Activated naive CD8-positive, alpha-beta T cell (primary cell): ENCODE results near the gene SLC27A4.

ENCODE experiments used
- H3K27ac Mint-ChIP-seq: one replicate; pipeline ENCODE4 v1.8.0; 2021; ENCODE audit warnings: mixed read lengths
- H3K27me3 Mint-ChIP-seq: one replicate; pipeline ENCODE4 v1.8.0; 2021; ENCODE audit warnings: mixed read lengths
- H3K36me3 Mint-ChIP-seq: one replicate; pipeline ENCODE4 v1.8.0; 2021; ENCODE audit warnings: mixed read lengths
- H3K4me1 Mint-ChIP-seq: one replicate; pipeline ENCODE4 v1.8.0; 2021; ENCODE audit warnings: low read depth, mixed read lengths
- H3K4me3 Mint-ChIP-seq: one replicate; pipeline ENCODE4 v1.8.0; 2021; ENCODE audit warnings: mild to moderate bottlenecking, mixed read lengths
- H3K9me3 Mint-ChIP-seq: one replicate; pipeline ENCODE4 v1.8.0; 2021; ENCODE audit warnings: low read depth, mixed read lengths

SLC27A4 gene

GRCh38 chr9:128388150-128388549 lies 47.8 kb downstream of the SLC27A4 start:
- H3K27me3 Mint-ChIP-seq = no peaks in the 10 kb centered on the region
- H3K27ac Mint-ChIP-seq = no peak overlapping the region
- no peaks in the 10 kb centered on the region for H3K36me3 Mint-ChIP-seq
- no peaks in the 10 kb centered on the region for H3K4me1 Mint-ChIP-seq
- no peaks in the 10 kb centered on the region for H3K9me3 Mint-ChIP-seq
- H3K4me3 Mint-ChIP-seq = no peak overlapping the region

DNA sequence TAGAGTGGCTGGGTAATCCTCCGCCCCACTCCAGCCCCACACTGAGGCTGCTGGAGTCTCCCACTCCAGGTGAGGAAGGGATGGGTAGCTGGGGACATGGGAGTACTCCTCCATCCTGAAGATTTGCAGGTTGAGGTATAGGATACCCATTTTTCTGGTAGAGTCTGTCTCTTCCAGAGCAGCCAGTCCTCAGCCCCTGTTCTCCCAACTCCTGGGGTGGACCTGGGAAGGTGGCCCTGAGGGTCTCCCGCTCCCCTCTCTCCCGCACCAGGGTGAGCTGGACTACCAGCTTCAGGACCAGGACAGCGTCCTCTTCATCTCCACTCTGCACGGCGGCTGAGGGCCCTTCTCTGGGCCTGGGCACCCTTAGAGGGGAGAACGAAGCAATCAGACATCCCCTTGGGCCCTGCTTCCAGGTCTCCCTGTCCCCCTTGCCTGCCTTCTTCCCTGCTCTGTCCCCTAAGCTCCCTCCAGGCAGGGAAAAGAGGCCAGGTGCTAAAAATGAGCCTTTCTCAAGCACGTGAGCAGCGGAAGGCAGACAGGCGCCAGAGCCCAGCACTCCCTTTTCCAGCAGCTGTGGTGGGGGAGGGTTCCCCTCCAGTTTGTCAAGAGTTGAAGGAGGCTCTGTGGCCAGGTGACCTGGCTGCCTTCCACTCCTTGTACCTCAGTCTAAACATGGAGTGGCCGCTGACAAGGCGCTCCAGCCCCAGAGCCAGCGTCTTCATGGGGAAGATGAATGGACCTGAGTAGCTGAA lies 49.2 kb downstream of the SLC27A4 start:
- no peak overlapping the region for H3K4me3 Mint-ChIP-seq
- H3K9me3 Mint-ChIP-seq = no peaks in the 10 kb centered on the region
- H3K27me3 Mint-ChIP-seq = no peaks in the 10 kb centered on the region
- no peaks in the 10 kb centered on the region for H3K4me1 Mint-ChIP-seq
- H3K27ac Mint-ChIP-seq = no peak overlapping the region
- H3K36me3 Mint-ChIP-seq = peaks cover 2% of the 10 kb centered on the region

DNA sequence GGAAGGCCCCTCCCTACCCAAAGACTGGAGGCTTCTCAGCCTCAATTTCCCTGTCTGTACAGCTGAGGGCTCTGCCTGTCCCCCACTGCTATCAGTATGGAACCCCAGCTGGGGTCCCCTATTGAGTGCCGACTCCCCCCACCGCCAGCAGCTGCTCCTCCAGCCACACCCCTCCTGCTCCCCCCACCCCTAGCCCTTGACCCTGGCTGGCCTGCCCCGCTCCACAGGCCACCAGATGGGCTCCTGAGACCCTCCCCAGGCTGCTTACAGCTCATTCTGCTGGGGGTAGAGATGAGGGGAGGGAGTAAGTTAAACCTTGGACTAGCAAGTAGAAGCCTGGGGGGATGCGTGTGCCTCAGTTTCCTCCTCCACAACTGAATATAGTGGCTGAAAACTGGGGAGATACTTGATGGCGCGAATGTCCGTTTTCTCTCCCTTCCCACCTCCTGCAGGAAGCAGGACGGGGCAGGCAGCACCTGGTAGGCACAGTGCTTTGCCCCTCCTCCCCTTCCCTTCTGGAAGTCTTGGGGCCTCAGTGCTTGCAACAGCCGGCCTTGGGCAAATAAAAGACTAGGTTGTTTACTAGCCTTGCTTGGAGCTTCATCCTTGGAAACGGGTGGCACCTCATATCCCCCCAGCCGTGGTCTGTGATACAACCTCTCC lies 50.0 kb downstream of the SLC27A4 start:
- Mint-ChIP-seq H3K27me3 (no peaks in the 10 kb centered on the region), H3K9me3 (no peaks in the 10 kb centered on the region), H3K4me1 (no peaks in the 10 kb centered on the region), H3K27ac (no peak overlapping the region), H3K36me3 (peaks cover 2% of the 10 kb centered on the region), H3K4me3 (no peak overlapping the region)

GRCh38 chr9:128390813-128391711 lies 50.7 kb downstream of the SLC27A4 start:
- Mint-ChIP-seq H3K4me3 (no peak overlapping the region), H3K4me1 (no peaks in the 10 kb centered on the region), H3K27me3 (no peaks in the 10 kb centered on the region), H3K9me3 (no peaks in the 10 kb centered on the region), H3K27ac (no peak overlapping the region), H3K36me3 (peaks cover 2% of the 10 kb centered on the region)

DNA sequence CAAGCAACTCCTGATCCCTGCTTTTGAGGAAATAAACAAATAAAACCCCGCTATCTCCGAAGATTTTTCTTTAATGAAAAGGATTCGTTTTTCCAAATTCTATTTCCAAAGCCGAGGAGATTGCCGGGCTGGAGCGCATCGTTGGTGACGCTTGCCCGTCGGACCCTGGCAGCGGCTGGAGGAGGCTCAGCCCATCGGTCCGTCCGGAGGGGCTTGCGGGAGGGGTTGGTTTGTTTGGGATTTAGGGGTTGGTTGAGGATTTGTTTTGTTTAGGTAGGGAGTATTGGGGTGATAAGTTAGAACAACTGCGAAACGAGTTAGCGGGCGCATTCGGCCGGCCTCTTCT lies 51.6 kb downstream of the SLC27A4 start:
- Mint-ChIP-seq H3K36me3 (peaks cover 2% of the 10 kb centered on the region), H3K27ac (no peak overlapping the region), H3K4me3 (no peak overlapping the region), H3K4me1 (peaks cover 3% of the 10 kb centered on the region), H3K27me3 (no peaks in the 10 kb centered on the region), H3K9me3 (no peaks in the 10 kb centered on the region)

- Mint-ChIP-seq H3K27me3 (no peaks in the 10 kb centered on the region), H3K4me1 (peaks cover 4% of the 10 kb centered on the region), H3K9me3 (no peaks in the 10 kb centered on the region), H3K27ac (no peak overlapping the region), H3K4me3 (no peak overlapping the region), H3K36me3 (peaks cover 2% of the 10 kb centered on the region)
Measured at GRCh38 chr9:128392302-128393144, 52.2 kb downstream of the SLC27A4 start.

- H3K36me3 Mint-ChIP-seq = peaks cover 2% of the 10 kb centered on the region
- no peaks in the 10 kb centered on the region for H3K9me3 Mint-ChIP-seq
- no peak overlapping the region for H3K27ac Mint-ChIP-seq
- H3K4me3 Mint-ChIP-seq = no peak overlapping the region
- H3K4me1 Mint-ChIP-seq = peaks cover 4% of the 10 kb centered on the region
- peaks cover 2% of the 10 kb centered on the region for H3K27me3 Mint-ChIP-seq
Measured at GRCh38 chr9:128393145-128393775, 52.9 kb downstream of the SLC27A4 start.

- H3K4me1 Mint-ChIP-seq = peaks cover 4% of the 10 kb centered on the region
- no peak overlapping the region for H3K27ac Mint-ChIP-seq
- no peaks in the 10 kb centered on the region for H3K9me3 Mint-ChIP-seq
- H3K27me3 Mint-ChIP-seq = peaks cover 2% of the 10 kb centered on the region
- H3K36me3 Mint-ChIP-seq = peaks cover 2% of the 10 kb centered on the region
- H3K4me3 Mint-ChIP-seq = no peak overlapping the region
Measured at GRCh38 chr9:128393970-128394369, 53.6 kb downstream of the SLC27A4 start.

DNA sequence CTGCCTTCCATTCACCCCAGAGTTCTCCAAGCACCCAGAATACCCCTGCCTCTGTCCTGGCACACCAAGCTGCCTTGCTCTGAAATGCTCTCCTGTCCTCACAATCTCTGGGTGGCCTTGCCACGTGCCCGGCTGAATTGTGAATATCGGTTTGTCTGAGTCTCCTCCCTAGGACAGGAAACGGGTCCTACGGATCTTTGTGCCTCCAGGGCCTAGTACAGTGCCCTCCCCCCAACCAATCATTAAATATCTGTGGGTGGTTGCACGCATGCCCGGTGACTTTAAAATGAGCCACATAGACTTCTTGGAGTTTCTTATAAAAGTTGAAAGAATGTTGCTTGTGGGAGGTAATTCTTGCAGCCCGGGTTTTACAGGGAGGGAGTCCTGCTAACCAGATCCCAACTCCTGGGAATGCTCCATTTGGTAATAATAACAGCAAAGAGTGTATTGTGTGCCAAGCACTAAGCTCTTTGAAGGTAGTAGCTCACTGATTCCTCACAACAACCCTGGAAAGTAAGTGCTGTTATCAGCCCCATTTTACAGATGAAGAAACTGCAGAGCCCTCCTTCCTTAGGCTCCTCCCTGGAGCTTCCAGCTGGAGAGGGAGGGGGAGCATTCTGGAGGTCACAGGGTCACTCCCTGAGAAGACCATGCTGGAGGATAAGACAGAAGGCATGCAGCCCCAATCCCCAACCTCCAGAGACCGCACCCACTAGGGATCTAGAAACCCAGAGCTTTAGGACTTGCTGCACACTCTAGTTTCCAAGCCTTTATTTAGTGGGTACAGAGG lies 54.2 kb downstream of the SLC27A4 start:
- Mint-ChIP-seq H3K4me1 (peaks cover 4% of the 10 kb centered on the region), H3K36me3 (peaks cover 2% of the 10 kb centered on the region), H3K9me3 (no peaks in the 10 kb centered on the region), H3K4me3 (no peak overlapping the region), H3K27ac (no peak overlapping the region), H3K27me3 (peaks cover 2% of the 10 kb centered on the region)

GRCh38 chr9:128396970-128397613 lies 56.8 kb downstream of the SLC27A4 start:
- peaks cover 2% of the 10 kb centered on the region for H3K27me3 Mint-ChIP-seq
- H3K4me3 Mint-ChIP-seq = no peak overlapping the region
- peak overlapping the region; percentile 5 for H3K27ac Mint-ChIP-seq
- peaks cover 4% of the 10 kb centered on the region for H3K4me1 Mint-ChIP-seq
- no peaks in the 10 kb centered on the region for H3K9me3 Mint-ChIP-seq
- H3K36me3 Mint-ChIP-seq = peaks cover 2% of the 10 kb centered on the region

DNA sequence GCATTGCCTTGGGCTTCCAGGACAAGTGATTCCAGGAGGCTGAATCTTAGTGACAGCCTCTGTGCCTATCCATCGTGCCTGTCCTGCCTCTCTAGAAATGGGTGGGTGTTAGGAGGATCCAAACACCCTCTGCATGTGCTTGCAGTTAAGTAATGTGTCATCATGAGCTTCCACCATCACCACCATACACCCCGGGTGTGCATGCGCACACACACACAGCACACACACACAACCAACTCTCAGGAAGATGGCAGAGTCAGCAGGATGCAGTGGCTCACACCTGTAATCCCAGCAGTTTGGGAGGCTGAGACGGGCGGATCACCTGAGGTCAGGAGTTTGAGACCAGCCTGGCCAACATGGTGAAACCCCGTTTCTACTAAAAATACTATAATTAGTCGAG lies 57.5 kb downstream of the SLC27A4 start:
- no peak overlapping the region for H3K4me3 Mint-ChIP-seq
- H3K4me1 Mint-ChIP-seq = peaks cover 4% of the 10 kb centered on the region
- H3K9me3 Mint-ChIP-seq = no peaks in the 10 kb centered on the region
- H3K27me3 Mint-ChIP-seq = peaks cover 2% of the 10 kb centered on the region
- H3K36me3 Mint-ChIP-seq = peaks cover 2% of the 10 kb centered on the region
- H3K27ac Mint-ChIP-seq = no peak overlapping the region

DNA sequence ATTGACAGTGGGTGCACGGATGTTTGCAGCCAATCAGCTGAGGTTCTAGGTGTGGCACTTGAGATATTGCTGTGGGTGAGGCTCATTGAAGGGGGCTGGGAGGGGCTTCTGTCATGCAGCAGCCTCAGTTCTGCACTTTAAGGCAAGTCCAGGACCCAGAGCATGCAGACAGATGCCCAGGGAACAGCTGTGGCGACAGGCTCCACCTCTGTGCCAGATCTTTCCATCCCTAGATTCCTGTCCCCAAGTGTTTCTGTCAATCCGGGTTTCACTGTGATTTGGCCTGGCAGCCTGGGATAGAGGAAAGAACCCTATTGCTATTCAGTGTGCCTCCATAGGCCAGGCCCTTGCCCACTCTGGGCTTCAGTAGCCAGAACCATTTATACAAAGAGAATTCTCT lies 59.5 kb downstream of the SLC27A4 start:
- H3K27ac Mint-ChIP-seq = no peak overlapping the region
- no peak overlapping the region for H3K4me3 Mint-ChIP-seq
- H3K36me3 Mint-ChIP-seq = no peaks in the 10 kb centered on the region
- H3K9me3 Mint-ChIP-seq = no peaks in the 10 kb centered on the region
- peaks cover 2% of the 10 kb centered on the region for H3K27me3 Mint-ChIP-seq
- H3K4me1 Mint-ChIP-seq = peaks cover 4% of the 10 kb centered on the region

- Mint-ChIP-seq H3K27ac (no peak overlapping the region), H3K36me3 (no peaks in the 10 kb centered on the region), H3K9me3 (no peaks in the 10 kb centered on the region), H3K4me3 (no peak overlapping the region), H3K27me3 (peaks cover 2% of the 10 kb centered on the region), H3K4me1 (no peaks in the 10 kb centered on the region)
Measured at GRCh38 chr9:128404560-128404959, 64.2 kb downstream of the SLC27A4 start.
